ENCODE results near the gene DPYSL3. TPM values are rescaled to one million over a fixed set of nuclear protein-coding genes. Genes with fewer than 3 reads are reported as not detected.

DPYSL3 gene
- total RNA-seq, 1 donor from 2014 or later: 84.1 TPM

GRCh38 chr5:147412561-147412960 lies 97.3 kb downstream of the DPYSL3 start:
- DNase-seq (ENCODE audit: extremely low spot score, unreplicated experiment): no peak
- no peak overlapping the region for H3K4me3 Mint-ChIP-seq (ENCODE audit: unreplicated experiment)
- H3K4me1 Mint-ChIP-seq (ENCODE audit: unreplicated experiment): peaks cover 16% of the 10 kb centered on the region
- no peaks in the 10 kb centered on the region for H3K27me3 Mint-ChIP-seq (ENCODE audit: unreplicated experiment)
- no peak overlapping the region for H3K27ac Mint-ChIP-seq (ENCODE audit: unreplicated experiment)
- TF ChIP-seq CTCF (IDR thresholded peaks at IDR 0.05): no peak
- H3K36me3 Mint-ChIP-seq (ENCODE audit: unreplicated experiment): peaks cover 30% of the 10 kb centered on the region
- H3K9me3 Mint-ChIP-seq (ENCODE audit: unreplicated experiment): no peaks in the 10 kb centered on the region

DNA sequence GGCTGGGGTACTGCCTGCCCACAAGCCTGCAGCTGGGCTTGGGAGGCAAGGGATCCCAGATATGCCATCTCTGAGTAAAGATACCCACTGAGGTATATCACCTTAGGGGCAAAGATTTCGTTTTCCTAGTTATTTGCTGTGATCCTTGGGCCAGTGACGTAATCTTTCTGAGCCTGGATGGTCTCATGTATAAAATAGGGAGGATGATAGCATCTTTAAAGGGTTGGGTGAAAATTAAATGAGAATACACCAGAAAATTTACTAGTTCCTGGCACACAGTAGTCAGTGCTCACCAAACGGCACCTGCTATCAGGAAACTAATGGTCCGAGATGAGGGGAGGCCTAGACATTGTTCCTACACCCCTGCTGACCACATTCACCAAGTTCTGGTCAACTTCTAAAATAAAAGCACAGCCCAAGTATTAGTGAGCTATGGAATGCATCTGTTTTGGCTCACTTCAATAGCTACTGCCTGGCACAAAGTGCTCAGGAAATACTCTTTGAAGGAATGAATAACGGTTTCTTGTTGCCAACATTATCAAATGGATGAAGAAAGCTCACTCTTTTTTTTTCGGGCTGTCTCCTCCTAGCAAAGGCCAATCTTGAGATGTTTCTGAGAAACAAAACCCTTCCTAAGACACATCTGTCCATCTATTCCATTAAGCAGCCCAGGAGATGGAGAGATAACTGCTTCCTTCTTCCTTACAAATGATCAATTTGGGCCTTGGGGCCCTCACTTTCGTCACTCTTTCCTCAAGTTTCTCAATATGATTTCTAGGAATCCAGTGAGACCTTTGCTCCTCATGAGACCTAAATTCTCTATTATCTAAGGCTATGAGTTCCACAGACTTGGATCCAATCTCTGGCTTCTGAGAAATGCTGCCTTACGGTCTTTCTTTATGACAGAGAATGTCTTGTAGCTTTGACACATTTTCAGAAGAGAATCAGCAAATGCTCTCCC lies 98.2 kb downstream of the DPYSL3 start:
- peaks cover 28% of the 10 kb centered on the region for H3K36me3 Mint-ChIP-seq (ENCODE audit: unreplicated experiment)
- peaks cover 17% of the 10 kb centered on the region for H3K4me1 Mint-ChIP-seq (ENCODE audit: unreplicated experiment)
- DNase-seq (ENCODE audit: extremely low spot score, unreplicated experiment): no peak
- H3K9me3 Mint-ChIP-seq (ENCODE audit: unreplicated experiment): no peaks in the 10 kb centered on the region
- no peak overlapping the region for H3K4me3 Mint-ChIP-seq (ENCODE audit: unreplicated experiment)
- no peak overlapping the region for H3K27ac Mint-ChIP-seq (ENCODE audit: unreplicated experiment)
- no peaks in the 10 kb centered on the region for H3K27me3 Mint-ChIP-seq (ENCODE audit: unreplicated experiment)
- TF ChIP-seq CTCF (IDR thresholded peaks at IDR 0.05): no peak

DNA sequence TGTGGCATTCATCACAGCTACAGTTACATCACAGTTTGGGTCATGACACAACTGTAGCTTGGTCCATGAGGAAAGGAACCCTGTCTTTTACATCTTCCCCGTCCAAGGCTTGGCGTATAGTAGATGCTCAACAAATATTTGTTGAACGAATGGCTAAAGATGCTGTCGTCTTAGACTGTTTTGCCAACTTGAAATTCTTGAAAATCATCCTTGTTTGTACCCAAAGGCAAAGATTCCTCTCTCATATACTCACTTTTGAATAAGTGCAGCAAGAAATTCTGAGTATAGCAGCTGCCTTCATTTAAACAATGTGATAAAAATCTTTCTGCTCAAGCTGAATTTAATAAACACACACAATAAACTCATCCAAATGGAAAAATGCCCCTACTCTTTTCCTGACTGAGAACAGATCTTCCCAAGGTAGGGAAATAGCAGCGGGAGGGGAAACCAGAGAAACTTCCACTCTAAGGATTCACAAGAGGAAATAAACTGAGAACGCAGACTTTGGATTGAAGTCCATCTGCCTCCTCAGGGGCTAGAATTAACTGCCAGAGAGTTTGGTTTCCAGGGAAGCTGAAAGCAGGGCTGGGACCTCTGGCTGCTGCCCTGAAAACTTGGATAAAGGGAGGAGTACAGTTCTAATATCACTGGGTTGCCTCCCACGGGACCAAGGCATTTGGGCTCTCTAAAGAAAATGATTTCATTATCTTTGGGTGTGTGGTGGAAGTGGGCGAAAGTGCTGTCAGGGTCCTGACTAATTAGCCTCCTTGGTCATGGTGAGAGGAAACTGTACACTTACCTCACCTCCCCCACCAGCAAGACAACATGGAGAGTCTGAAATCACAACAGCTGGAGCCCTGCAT lies 99.1 kb downstream of the DPYSL3 start:
- H3K36me3 Mint-ChIP-seq (ENCODE audit: unreplicated experiment): peaks cover 30% of the 10 kb centered on the region
- no peak overlapping the region for H3K27ac Mint-ChIP-seq (ENCODE audit: unreplicated experiment)
- no peak for DNase-seq (ENCODE audit: extremely low spot score, unreplicated experiment)

DNA sequence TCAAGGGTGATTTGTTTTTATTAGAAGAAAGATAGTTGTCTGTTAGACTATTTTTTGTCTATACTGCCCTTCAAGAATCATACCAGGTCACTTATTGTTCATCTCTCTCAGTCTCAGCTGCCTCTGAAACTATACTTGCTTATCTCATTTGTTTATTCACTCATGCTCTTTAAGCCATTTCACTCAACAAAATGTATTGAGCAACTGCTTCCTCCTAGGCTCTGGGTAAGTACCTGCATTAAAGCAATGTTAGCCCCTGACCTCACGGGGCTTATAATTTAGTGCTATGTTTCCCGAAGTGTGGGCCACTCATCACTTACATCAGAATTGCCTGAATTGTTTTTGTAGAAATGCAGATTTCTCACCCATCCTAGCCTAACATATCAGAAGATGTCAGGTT lies 100.9 kb downstream of the DPYSL3 start:
- H3K27me3 Mint-ChIP-seq (ENCODE audit: unreplicated experiment): no peaks in the 10 kb centered on the region
- no peak overlapping the region for H3K4me3 Mint-ChIP-seq (ENCODE audit: unreplicated experiment)
- peaks cover 20% of the 10 kb centered on the region for H3K36me3 Mint-ChIP-seq (ENCODE audit: unreplicated experiment)
- no peak for DNase-seq (ENCODE audit: extremely low spot score, unreplicated experiment)
- H3K27ac Mint-ChIP-seq (ENCODE audit: unreplicated experiment): no peak overlapping the region
- peaks cover 32% of the 10 kb centered on the region for H3K4me1 Mint-ChIP-seq (ENCODE audit: unreplicated experiment)
- H3K9me3 Mint-ChIP-seq (ENCODE audit: unreplicated experiment): no peaks in the 10 kb centered on the region
- TF ChIP-seq CTCF (IDR thresholded peaks at IDR 0.05): no peak

More for the DNA sequence above, 99.1 kb downstream of the DPYSL3 start:
- H3K4me1 Mint-ChIP-seq (ENCODE audit: unreplicated experiment): peaks cover 23% of the 10 kb centered on the region
- no peak overlapping the region for H3K4me3 Mint-ChIP-seq (ENCODE audit: unreplicated experiment)
- H3K9me3 Mint-ChIP-seq (ENCODE audit: unreplicated experiment): no peaks in the 10 kb centered on the region
- no peaks in the 10 kb centered on the region for H3K27me3 Mint-ChIP-seq (ENCODE audit: unreplicated experiment)
- TF ChIP-seq CTCF (IDR thresholded peaks at IDR 0.05): no peak

Measured in osteocyte (in vitro differentiated cells).